GM12872 (cell line): Measurements from ENCODE around the gene CUL3.

Experiments
- CTCF ChIP-seq: IDR thresholded peaks from 3 replicates; pipeline ENCODE4 v1.5.1; 2011; ENCODE audit warnings: low read depth, mild to moderate bottlenecking, low read length, moderate library complexity; ENCODE audit not compliant: insufficient read depth

Gene CUL3

DNA sequence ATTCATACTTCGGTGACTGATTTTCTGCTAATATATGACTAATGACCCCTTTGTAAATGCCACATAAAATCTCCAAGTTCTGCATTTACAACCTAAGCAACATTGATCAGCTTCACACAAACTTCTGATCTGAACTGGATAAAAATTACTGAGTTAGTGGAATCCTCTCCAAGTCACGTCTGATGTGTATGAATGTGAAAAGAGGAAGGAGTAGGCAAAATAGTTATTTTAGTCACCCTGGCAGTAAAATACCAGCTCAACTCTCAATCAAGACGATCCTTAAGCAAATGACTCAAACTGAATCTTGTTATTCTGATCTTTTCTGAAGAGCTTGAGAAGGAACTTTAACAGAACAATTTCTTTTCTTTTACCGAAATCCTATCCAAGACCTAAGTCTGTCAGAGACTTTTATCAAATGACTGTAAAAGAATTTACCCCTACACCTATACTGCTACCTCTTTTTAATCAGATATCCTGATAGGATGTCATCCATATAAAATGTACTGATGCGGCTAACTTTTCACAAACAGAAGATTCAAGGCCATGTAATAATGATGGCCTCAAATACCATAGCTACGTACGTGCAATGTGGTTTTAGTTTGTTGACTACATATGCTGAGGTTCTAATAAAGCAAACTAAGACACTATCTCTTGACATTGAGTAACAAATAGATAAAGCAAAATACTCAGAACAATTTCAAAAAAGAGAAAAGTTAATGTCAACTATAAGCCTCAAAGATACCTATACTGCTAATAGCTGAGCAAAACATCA lies 23.7 kb downstream of the CUL3 start:
- no peak for TF ChIP-seq CTCF

- no peak for TF ChIP-seq CTCF
Measured at GRCh38 chr2:224560549-224560948, 24.6 kb downstream of the CUL3 start.

- no peak for TF ChIP-seq CTCF
Measured at GRCh38 chr2:224557610-224558009, 27.6 kb downstream of the CUL3 start.

DNA sequence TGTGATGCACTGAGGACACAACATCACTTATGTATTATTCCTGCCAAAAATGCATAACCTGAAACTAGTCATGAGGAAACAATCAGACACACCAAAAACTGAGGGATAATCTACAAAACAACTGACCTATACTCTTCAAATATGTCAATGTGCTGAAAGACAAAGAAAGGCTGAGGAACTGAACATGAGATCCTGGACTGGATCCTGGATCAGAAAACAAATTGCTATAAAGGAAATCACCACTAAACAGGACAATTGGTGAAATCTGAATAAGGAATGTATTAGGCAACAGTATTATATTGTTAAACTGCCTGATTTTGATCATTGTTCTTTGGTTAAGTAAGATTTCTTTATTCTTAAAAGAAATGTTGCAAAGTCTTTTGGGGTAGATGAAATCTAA lies 28.8 kb downstream of the CUL3 start:
- TF ChIP-seq CTCF = no peak

- no peak for TF ChIP-seq CTCF
Measured at GRCh38 chr2:224555823-224556366, 29.3 kb downstream of the CUL3 start.

GRCh38 chr2:224552771-224553170 lies 32.4 kb downstream of the CUL3 start:
- no peak for TF ChIP-seq CTCF

GRCh38 chr2:224551693-224552092 lies 33.5 kb downstream of the CUL3 start:
- no peak for TF ChIP-seq CTCF
